Measurements from ENCODE around the gene EPHA7. TPM values are rescaled to one million over a fixed set of nuclear protein-coding genes. Genes with fewer than 3 reads are reported as not detected.

Gene EPHA7
- total RNA-seq, 1 experiment from 2014 or later: 0.17 TPM

GRCh38 chr6:93447874-93448273, 28.5 kb upstream of the EPHA7 start:
- Mint-ChIP-seq H3K4me1 (ENCODE audit: low read depth, unreplicated experiment) (no peaks in the 10 kb centered on the region), H3K4me3 (ENCODE audit: low read depth, unreplicated experiment) (no peak overlapping the region), H3K27me3 (ENCODE audit: unreplicated experiment) (no peaks in the 10 kb centered on the region), H3K27ac (ENCODE audit: unreplicated experiment) (no peak overlapping the region), H3K9me3 (ENCODE audit: low read depth, unreplicated experiment) (peaks cover 16% of the 10 kb centered on the region), H3K36me3 (ENCODE audit: insufficient read depth, unreplicated experiment) (no peaks in the 10 kb centered on the region)
- intact Hi-C loops (cut with micrococcal nuclease; ENCODE audit: unreplicated experiment): no loop called here
- TF ChIP-seq CTCF (IDR thresholded peaks at IDR 0.05; ENCODE audit: unreplicated experiment): no peak
- CTCF ChIA-PET: interaction anchor here (0.7 kb wide), 1 partner anchor 16 kb away, joined by 3 read pairs; no protein-coding TSS in a partner anchor
- BruUV-seq (replicated peaks): no TSS peak
- no peak for DNase-seq

- H3K4me1 Mint-ChIP-seq (ENCODE audit: low read depth, unreplicated experiment): no peaks in the 10 kb centered on the region
- H3K9me3 Mint-ChIP-seq (ENCODE audit: low read depth, unreplicated experiment): peaks cover 3% of the 10 kb centered on the region
- no peak for TF ChIP-seq CTCF (IDR thresholded peaks at IDR 0.05; ENCODE audit: unreplicated experiment)
- H3K4me3 Mint-ChIP-seq (ENCODE audit: low read depth, unreplicated experiment): no peak overlapping the region
- CTCF ChIA-PET: no interaction called here
- no peak overlapping the region for H3K27ac Mint-ChIP-seq (ENCODE audit: unreplicated experiment)
- no TSS peak for BruUV-seq (replicated peaks)
- no peaks in the 10 kb centered on the region for H3K27me3 Mint-ChIP-seq (ENCODE audit: unreplicated experiment)
- no peaks in the 10 kb centered on the region for H3K36me3 Mint-ChIP-seq (ENCODE audit: insufficient read depth, unreplicated experiment)
- no peak for DNase-seq
- intact Hi-C loops (cut with micrococcal nuclease; ENCODE audit: unreplicated experiment): no loop called here
Measured at GRCh38 chr6:93437491-93437890, 18.1 kb upstream of the EPHA7 start.

GRCh38 chr6:93433592-93433991, 14.2 kb upstream of the EPHA7 start:
- H3K9me3 Mint-ChIP-seq (ENCODE audit: low read depth, unreplicated experiment): no peaks in the 10 kb centered on the region
- intact Hi-C loops (cut with micrococcal nuclease; ENCODE audit: unreplicated experiment): no loop called here

GRCh38 chr6:93424303-93425064, 5.1 kb upstream of the EPHA7 start:
- no peak overlapping the region for H3K27ac Mint-ChIP-seq (ENCODE audit: unreplicated experiment)
- no peaks in the 10 kb centered on the region for H3K9me3 Mint-ChIP-seq (ENCODE audit: low read depth, unreplicated experiment)
- CTCF ChIA-PET: no interaction called here
- intact Hi-C loops (cut with micrococcal nuclease; ENCODE audit: unreplicated experiment): loop anchor here (2.0 kb wide), 1 partner anchor 614 kb away; no protein-coding TSS in a partner anchor
- no peak for TF ChIP-seq CTCF (IDR thresholded peaks at IDR 0.05; ENCODE audit: unreplicated experiment)
- DNase-seq: no peak
- H3K4me3 Mint-ChIP-seq (ENCODE audit: low read depth, unreplicated experiment): no peak overlapping the region
- BruUV-seq (replicated peaks): no TSS peak
- peaks cover 21% of the 10 kb centered on the region for H3K27me3 Mint-ChIP-seq (ENCODE audit: unreplicated experiment)
- H3K36me3 Mint-ChIP-seq (ENCODE audit: insufficient read depth, unreplicated experiment): peaks cover 4% of the 10 kb centered on the region
- no peaks in the 10 kb centered on the region for H3K4me1 Mint-ChIP-seq (ENCODE audit: low read depth, unreplicated experiment)

More at GRCh38 chr6:93433592-93433991, 14.2 kb upstream of the EPHA7 start:
- Mint-ChIP-seq H3K4me1 (ENCODE audit: low read depth, unreplicated experiment) (no peaks in the 10 kb centered on the region), H3K36me3 (ENCODE audit: insufficient read depth, unreplicated experiment) (no peaks in the 10 kb centered on the region), H3K4me3 (ENCODE audit: low read depth, unreplicated experiment) (no peak overlapping the region), H3K27me3 (ENCODE audit: unreplicated experiment) (no peaks in the 10 kb centered on the region), H3K27ac (ENCODE audit: unreplicated experiment) (no peak overlapping the region)
- DNase-seq: no peak
- BruUV-seq (replicated peaks): no TSS peak
- TF ChIP-seq CTCF (IDR thresholded peaks at IDR 0.05; ENCODE audit: unreplicated experiment): no peak
- CTCF ChIA-PET: no interaction called here
